ENCODE measurements around the gene KCNIP1.

Gene KCNIP1

GRCh38 chr5:170503990-170504596, at the start of gene KCNIP1:
Gene KCNIP1, plus strand, starts transcription at chr5:170504020.
- H3K36me3 ChIP-seq (ENCODE audit: control insufficient read depth, insufficient read depth, low read length) = no peaks in the 10 kb centered on the region
- H3K9ac ChIP-seq (ENCODE audit: low read length) = no peak within 1 kb of the TSS
- H3K27me3 ChIP-seq (ENCODE audit: control insufficient read depth, insufficient read depth, low read length) = peaks cover 40% of the 10 kb centered on the region
- peaks cover 24% of the 10 kb centered on the region for H3K4me1 ChIP-seq (ENCODE audit: control insufficient read depth, insufficient read depth, low read length)
- no peaks in the 10 kb centered on the region for H3K9me3 ChIP-seq (ENCODE audit: control insufficient read depth, insufficient read depth, low read depth, low read length)
- H3K27ac ChIP-seq (ENCODE audit: low read depth, low read length) = no peak within 1 kb of the TSS
- peak within 1 kb of the TSS; percentile 62 for H3K4me3 ChIP-seq (ENCODE audit: low read depth, low read length)

- Histone ChIP-seq H3K4me3 (ENCODE audit: low read depth, low read length) (no peak overlapping the region), H3K9ac (ENCODE audit: low read length) (no peak overlapping the region), H3K27me3 (ENCODE audit: control insufficient read depth, insufficient read depth, low read length) (peaks cover 4% of the 10 kb centered on the region; the same call in 1 of the 2 replicates), H3K4me1 (ENCODE audit: control insufficient read depth, insufficient read depth, low read length) (no peaks in the 10 kb centered on the region), H3K36me3 (ENCODE audit: control insufficient read depth, insufficient read depth, low read length) (no peaks in the 10 kb centered on the region), H3K27ac (ENCODE audit: low read depth, low read length) (no peak overlapping the region), H3K9me3 (ENCODE audit: control insufficient read depth, insufficient read depth, low read depth, low read length) (no peaks in the 10 kb centered on the region)
Observed at GRCh38 chr5:170463426-170463825, 40.4 kb upstream of the KCNIP1 start.

- no peak overlapping the region for H3K9ac ChIP-seq (ENCODE audit: low read length)
- no peak overlapping the region for H3K27ac ChIP-seq (ENCODE audit: low read depth, low read length)
- no peaks in the 10 kb centered on the region for H3K36me3 ChIP-seq (ENCODE audit: control insufficient read depth, insufficient read depth, low read length)
- no peak overlapping the region for H3K4me3 ChIP-seq (ENCODE audit: low read depth, low read length)
- peaks cover 4% of the 10 kb centered on the region; the same call in 1 of the 2 replicates for H3K27me3 ChIP-seq (ENCODE audit: control insufficient read depth, insufficient read depth, low read length)
- H3K9me3 ChIP-seq (ENCODE audit: control insufficient read depth, insufficient read depth, low read depth, low read length) = no peaks in the 10 kb centered on the region
- H3K4me1 ChIP-seq (ENCODE audit: control insufficient read depth, insufficient read depth, low read length) = no peaks in the 10 kb centered on the region
Observed at GRCh38 chr5:170464280-170465127, 39.3 kb upstream of the KCNIP1 start.

DNA sequence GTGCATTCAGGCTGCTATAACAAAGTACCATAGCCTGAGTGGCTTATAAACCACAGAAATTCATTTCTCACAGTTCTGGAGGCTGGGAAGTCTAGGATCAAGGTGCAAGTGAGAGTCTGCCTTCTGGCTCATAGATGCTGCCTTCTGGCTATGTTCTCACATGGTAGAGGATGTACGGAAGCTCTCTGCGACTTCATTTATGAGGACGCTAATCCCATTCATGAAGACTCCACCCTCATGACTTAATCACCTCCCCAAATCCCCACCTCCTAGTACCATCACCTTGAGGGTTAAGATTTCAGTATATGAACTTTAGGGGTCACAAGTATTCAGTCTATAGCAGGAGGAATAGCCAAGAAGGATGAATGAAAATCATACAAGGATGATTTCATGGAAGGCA, 37.3 kb upstream of the KCNIP1 start:
- no peaks in the 10 kb centered on the region for H3K36me3 ChIP-seq (ENCODE audit: control insufficient read depth, insufficient read depth, low read length)
- H3K27me3 ChIP-seq (ENCODE audit: control insufficient read depth, insufficient read depth, low read length) = peaks cover 4% of the 10 kb centered on the region; the same call in 1 of the 2 replicates
- no peaks in the 10 kb centered on the region for H3K9me3 ChIP-seq (ENCODE audit: control insufficient read depth, insufficient read depth, low read depth, low read length)
- no peak overlapping the region for H3K4me3 ChIP-seq (ENCODE audit: low read depth, low read length)
- no peak overlapping the region for H3K27ac ChIP-seq (ENCODE audit: low read depth, low read length)
- no peaks in the 10 kb centered on the region for H3K4me1 ChIP-seq (ENCODE audit: control insufficient read depth, insufficient read depth, low read length)
- H3K9ac ChIP-seq (ENCODE audit: low read length) = no peak overlapping the region

- Histone ChIP-seq H3K9me3 (ENCODE audit: control insufficient read depth, insufficient read depth, low read depth, low read length) (no peaks in the 10 kb centered on the region), H3K4me1 (ENCODE audit: control insufficient read depth, insufficient read depth, low read length) (no peaks in the 10 kb centered on the region), H3K4me3 (ENCODE audit: low read depth, low read length) (no peak overlapping the region), H3K9ac (ENCODE audit: low read length) (no peak overlapping the region), H3K27ac (ENCODE audit: low read depth, low read length) (no peak overlapping the region), H3K27me3 (ENCODE audit: control insufficient read depth, insufficient read depth, low read length) (peaks cover 4% of the 10 kb centered on the region; the same call in 1 of the 2 replicates), H3K36me3 (ENCODE audit: control insufficient read depth, insufficient read depth, low read length) (no peaks in the 10 kb centered on the region)
Observed at GRCh38 chr5:170466988-170467707, 36.7 kb upstream of the KCNIP1 start.

DNA sequence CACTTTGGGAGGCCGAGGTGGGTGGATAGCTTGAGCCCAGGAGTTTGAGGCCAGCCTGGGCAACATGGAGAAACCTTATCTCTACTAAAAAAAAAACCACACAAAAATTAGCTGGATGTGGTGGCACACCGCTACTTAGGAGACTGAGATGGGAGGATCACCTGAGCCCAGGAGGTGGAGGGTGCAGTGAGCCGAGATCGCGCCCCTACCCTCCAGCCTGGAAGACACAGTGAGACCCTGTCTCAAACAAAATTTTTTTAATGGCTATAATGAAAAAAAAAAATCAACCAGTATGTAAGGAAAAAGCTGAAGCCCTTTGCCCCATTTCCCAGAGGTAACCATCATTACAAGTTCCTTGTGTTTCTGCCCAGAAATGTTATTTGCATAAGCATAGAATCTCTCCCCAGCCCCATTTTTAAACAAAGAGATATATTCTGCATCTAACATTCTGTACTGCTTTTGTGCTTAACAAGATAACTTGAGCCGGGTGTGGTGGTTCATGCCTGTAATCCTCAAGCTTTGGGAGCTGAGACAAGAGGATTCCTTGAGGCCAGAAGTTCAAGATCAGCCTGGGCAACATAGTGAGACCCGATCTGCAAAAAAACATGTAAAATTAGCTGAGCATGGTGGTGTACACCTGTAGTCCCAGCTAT, 35.1 kb upstream of the KCNIP1 start:
- Histone ChIP-seq H3K36me3 (ENCODE audit: control insufficient read depth, insufficient read depth, low read length) (no peaks in the 10 kb centered on the region), H3K27me3 (ENCODE audit: control insufficient read depth, insufficient read depth, low read length) (peaks cover 4% of the 10 kb centered on the region; the same call in 1 of the 2 replicates), H3K9me3 (ENCODE audit: control insufficient read depth, insufficient read depth, low read depth, low read length) (no peaks in the 10 kb centered on the region), H3K4me1 (ENCODE audit: control insufficient read depth, insufficient read depth, low read length) (peaks cover 2% of the 10 kb centered on the region; the same call in 1 of the 2 replicates), H3K9ac (ENCODE audit: low read length) (no peak overlapping the region), H3K27ac (ENCODE audit: low read depth, low read length) (no peak overlapping the region), H3K4me3 (ENCODE audit: low read depth, low read length) (no peak overlapping the region)

DNA sequence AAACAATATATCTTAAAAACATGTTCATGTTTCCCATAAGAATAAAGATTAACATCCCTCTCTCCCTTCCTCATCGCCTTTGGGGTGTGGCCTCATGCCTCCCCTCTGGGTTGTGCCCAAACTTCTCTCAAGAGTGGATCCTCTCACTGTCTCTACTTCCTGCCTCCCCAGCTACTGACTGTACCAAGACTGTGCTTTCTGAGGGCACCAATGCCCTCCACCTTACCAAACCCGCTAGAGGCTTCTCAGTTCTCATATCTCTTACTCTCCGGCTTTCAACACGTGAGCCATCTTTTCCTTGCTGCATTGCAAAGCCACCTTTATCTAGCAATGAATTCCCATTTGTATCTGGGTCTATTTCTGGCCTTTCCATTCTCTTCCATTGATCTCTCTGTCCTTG, 34.4 kb upstream of the KCNIP1 start:
- H3K9ac ChIP-seq (ENCODE audit: low read length) = no peak overlapping the region
- H3K4me3 ChIP-seq (ENCODE audit: low read depth, low read length) = no peak overlapping the region
- H3K36me3 ChIP-seq (ENCODE audit: control insufficient read depth, insufficient read depth, low read length) = no peaks in the 10 kb centered on the region
- no peak overlapping the region for H3K27ac ChIP-seq (ENCODE audit: low read depth, low read length)
- peaks cover 4% of the 10 kb centered on the region; the same call in 1 of the 2 replicates for H3K4me1 ChIP-seq (ENCODE audit: control insufficient read depth, insufficient read depth, low read length)
- H3K9me3 ChIP-seq (ENCODE audit: control insufficient read depth, insufficient read depth, low read depth, low read length) = no peaks in the 10 kb centered on the region
- peaks cover 4% of the 10 kb centered on the region; the same call in 1 of the 2 replicates for H3K27me3 ChIP-seq (ENCODE audit: control insufficient read depth, insufficient read depth, low read length)

GRCh38 chr5:170470275-170470674, 33.5 kb upstream of the KCNIP1 start:
- Histone ChIP-seq H3K36me3 (ENCODE audit: control insufficient read depth, insufficient read depth, low read length) (no peaks in the 10 kb centered on the region), H3K4me1 (ENCODE audit: control insufficient read depth, insufficient read depth, low read length) (peaks cover 4% of the 10 kb centered on the region; the same call in 1 of the 2 replicates), H3K9ac (ENCODE audit: low read length) (no peak overlapping the region), H3K27me3 (ENCODE audit: control insufficient read depth, insufficient read depth, low read length) (peaks cover 4% of the 10 kb centered on the region; the same call in 1 of the 2 replicates), H3K27ac (ENCODE audit: low read depth, low read length) (no peak overlapping the region), H3K4me3 (ENCODE audit: low read depth, low read length) (no peak overlapping the region), H3K9me3 (ENCODE audit: control insufficient read depth, insufficient read depth, low read depth, low read length) (no peaks in the 10 kb centered on the region; the same call in 1 of the 2 replicates)

DNA sequence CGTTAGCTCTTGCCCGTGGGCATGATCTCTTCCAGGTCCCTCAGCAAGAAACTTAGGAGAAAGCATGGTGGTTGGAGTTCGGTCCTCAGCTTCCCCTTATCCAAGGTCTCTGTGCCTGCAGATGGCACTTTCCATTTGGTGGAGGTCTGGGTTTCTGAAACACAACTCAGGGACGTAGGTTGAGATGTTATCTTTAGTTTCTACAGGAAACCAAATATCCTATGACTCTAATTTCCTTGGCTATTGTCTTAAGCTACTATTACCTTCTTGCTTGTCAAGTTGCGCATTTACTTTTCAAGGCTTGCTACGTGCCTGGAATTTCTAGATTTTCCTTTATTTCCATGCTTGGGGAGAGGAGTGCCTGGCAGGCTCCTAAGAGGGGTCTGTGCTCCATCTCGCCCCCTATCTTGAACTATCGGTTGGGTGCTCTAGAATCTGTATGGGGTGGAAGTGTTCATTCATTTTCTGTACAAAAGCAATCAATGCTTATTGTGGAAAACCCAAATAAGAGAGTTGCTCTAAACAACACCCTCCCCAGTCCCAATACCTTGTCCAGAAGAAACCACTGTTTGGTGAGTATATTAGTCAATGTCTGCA, 32.9 kb upstream of the KCNIP1 start:
- no peaks in the 10 kb centered on the region; the same call in 1 of the 2 replicates for H3K9me3 ChIP-seq (ENCODE audit: control insufficient read depth, insufficient read depth, low read depth, low read length)
- H3K27ac ChIP-seq (ENCODE audit: low read depth, low read length) = no peak overlapping the region
- H3K4me1 ChIP-seq (ENCODE audit: control insufficient read depth, insufficient read depth, low read length) = peaks cover 7% of the 10 kb centered on the region; the same call in 1 of the 2 replicates
- peaks cover 2% of the 10 kb centered on the region; the same call in 1 of the 2 replicates for H3K27me3 ChIP-seq (ENCODE audit: control insufficient read depth, insufficient read depth, low read length)
- H3K36me3 ChIP-seq (ENCODE audit: control insufficient read depth, insufficient read depth, low read length) = no peaks in the 10 kb centered on the region
- H3K9ac ChIP-seq (ENCODE audit: low read length) = no peak overlapping the region
- no peak overlapping the region for H3K4me3 ChIP-seq (ENCODE audit: low read depth, low read length)

GRCh38 chr5:170471551-170472178, 32.2 kb upstream of the KCNIP1 start:
- Histone ChIP-seq H3K9ac (ENCODE audit: low read length) (no peak overlapping the region), H3K9me3 (ENCODE audit: control insufficient read depth, insufficient read depth, low read depth, low read length) (no peaks in the 10 kb centered on the region; the same call in 1 of the 2 replicates), H3K4me1 (ENCODE audit: control insufficient read depth, insufficient read depth, low read length) (peaks cover 7% of the 10 kb centered on the region; the same call in 1 of the 2 replicates), H3K27ac (ENCODE audit: low read depth, low read length) (no peak overlapping the region), H3K27me3 (ENCODE audit: control insufficient read depth, insufficient read depth, low read length) (no peaks in the 10 kb centered on the region), H3K4me3 (ENCODE audit: low read depth, low read length) (no peak overlapping the region), H3K36me3 (ENCODE audit: control insufficient read depth, insufficient read depth, low read length) (no peaks in the 10 kb centered on the region)
